BLaER1 (cell line): ENCODE data around the gene LSM7.

Experiments used
- H3K27ac ChIP-seq: shearing (Covaris generic); formaldehyde crosslinking; 2 replicates; pipeline ENCODE4 v1.8.1; 2022
- H3K27me3 ChIP-seq: shearing (Covaris generic); formaldehyde crosslinking; 2 replicates; pipeline ENCODE4 v1.8.1; 2022
- H3K36me3 ChIP-seq: shearing (Covaris generic); formaldehyde crosslinking; 2 replicates; pipeline ENCODE4 v1.8.1; 2022
- H3K4me1 ChIP-seq: shearing (Covaris generic); formaldehyde crosslinking; 2 replicates; pipeline ENCODE4 v1.8.1; 2022
- H3K4me2 ChIP-seq: shearing (Covaris generic); formaldehyde crosslinking; 2 replicates; pipeline ENCODE4 v1.8.1; 2022
- H3K4me3 ChIP-seq: shearing (Covaris generic); formaldehyde crosslinking; 2 replicates; pipeline ENCODE4 v1.8.1; 2022
- H3K9ac ChIP-seq: shearing (Covaris generic); formaldehyde crosslinking; 2 replicates; pipeline ENCODE4 v1.8.1; 2022
- H3K9me3 ChIP-seq: shearing (Covaris generic); formaldehyde crosslinking; 2 replicates; pipeline ENCODE4 v1.8.1; 2022
- H4K20me1 ChIP-seq: shearing (Covaris generic); formaldehyde crosslinking; 2 replicates; pipeline ENCODE4 v1.8.1; 2022
- Cebpa-rat ChIP-seq: shearing (Covaris generic); IDR thresholded peaks from 2 replicates; pipeline ENCODE4 v1.8.1; 2022

The LSM7 gene

DNA sequence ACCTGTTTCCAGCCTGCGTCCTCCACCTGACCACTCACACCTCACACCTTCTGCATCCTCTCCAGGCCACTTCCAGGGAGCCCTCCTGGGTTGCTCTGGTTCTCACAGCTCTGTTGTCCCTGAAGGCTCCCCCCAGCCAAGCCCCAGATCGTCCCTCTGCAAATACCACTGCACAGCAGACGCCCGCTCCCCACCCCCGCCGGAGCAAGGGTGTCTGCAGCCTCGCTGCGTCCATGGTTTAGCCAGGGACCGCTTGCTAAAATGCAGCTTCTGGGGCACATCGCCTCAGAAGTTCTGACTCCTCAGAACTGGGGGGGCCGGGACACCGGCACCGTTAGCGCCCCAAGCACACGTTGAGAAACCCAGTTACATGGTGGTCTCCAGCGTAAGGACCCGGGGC, 21.4 kb downstream of the LSM7 start:
- no peak for TF ChIP-seq Cebpa-rat
- Histone ChIP-seq H3K4me1 (peaks cover 90% of the 10 kb centered on the region), H3K36me3 (no peaks in the 10 kb centered on the region), H3K27me3 (peaks cover 84% of the 10 kb centered on the region), H4K20me1 (peaks cover 57% of the 10 kb centered on the region), H3K9me3 (no peaks in the 10 kb centered on the region), H3K27ac (no peak overlapping the region), H3K9ac (no peak overlapping the region), H3K4me3 (no peak overlapping the region), H3K4me2 (peak overlapping the region; percentile 81; the same call in 1 of the 2 replicates)

DNA sequence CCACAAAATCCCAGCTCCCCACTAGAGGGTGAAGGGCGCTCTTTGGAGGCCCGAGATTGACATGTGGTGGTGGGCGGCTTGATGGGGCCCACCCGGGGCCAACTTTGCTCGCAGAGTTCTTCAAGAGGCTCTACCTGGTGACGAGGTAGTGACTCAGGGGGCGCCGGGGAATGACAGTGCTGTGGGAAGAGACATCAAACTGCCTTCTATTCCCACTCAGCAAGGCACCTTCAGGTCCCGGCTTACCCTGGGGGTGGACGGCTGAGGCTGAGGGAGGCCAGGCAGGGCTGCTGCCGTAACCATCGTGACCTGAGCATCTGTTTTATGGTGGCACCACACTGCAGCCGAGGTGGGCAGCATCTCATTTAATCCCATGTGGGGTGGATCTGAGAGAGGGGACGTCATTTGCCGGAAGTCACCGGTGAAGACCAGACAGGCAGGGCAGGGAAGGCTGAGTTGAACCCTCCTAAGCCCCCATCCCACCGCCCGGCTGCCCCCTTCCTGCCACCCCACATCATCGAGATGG, 22.0 kb downstream of the LSM7 start:
- Histone ChIP-seq H3K36me3 (no peaks in the 10 kb centered on the region), H3K9ac (no peak overlapping the region), H3K27me3 (peaks cover 85% of the 10 kb centered on the region), H3K9me3 (no peaks in the 10 kb centered on the region), H4K20me1 (peaks cover 60% of the 10 kb centered on the region), H3K4me3 (no peak overlapping the region), H3K4me2 (peak overlapping the region; percentile 73; the same call in 1 of the 2 replicates), H3K4me1 (peaks cover 92% of the 10 kb centered on the region), H3K27ac (no peak overlapping the region)
- no peak for TF ChIP-seq Cebpa-rat

DNA sequence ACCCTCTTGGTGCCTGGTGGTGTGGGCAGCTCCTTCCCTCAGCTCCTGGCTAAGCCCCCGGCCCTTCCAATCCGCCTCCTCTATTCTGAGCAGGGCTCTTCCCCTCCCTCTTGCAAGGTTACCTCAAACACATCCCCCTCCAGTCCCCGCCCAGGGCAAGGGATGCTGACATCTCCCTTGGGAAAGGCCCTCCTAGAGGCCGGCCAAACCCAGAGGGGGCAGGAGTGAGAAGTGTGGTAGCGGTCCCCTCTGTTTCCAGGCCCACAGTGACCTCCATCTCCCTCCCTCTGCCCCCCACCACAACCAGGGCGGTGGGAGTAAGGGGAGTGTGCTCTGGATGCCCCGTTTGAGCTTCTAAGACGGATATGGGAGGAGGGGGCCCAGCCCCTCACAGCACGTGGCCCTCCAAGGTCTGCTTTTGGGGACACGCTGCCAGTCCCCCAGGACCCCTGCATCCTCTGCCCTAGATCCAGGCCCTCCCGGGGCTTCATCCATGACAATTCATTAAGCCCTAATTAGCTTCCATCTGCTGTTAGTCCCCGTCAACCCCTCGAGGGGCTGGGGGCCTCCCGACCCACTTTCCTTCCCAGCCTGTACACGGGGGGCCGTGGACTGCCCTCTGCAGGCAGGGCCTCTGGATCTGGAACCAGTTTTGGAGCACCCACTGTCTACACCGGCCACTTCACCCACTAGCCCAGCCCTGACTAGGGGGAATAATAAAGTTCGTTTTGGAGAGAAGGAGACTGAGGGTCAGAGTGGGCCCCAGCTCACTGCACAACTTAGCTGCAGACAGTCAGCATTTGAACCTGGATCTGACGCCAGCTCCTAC, 22.7 kb downstream of the LSM7 start:
- TF ChIP-seq Cebpa-rat, result no peak
- H3K4me1 ChIP-seq, result peaks cover 92% of the 10 kb centered on the region
- H3K4me3 ChIP-seq, result no peak overlapping the region
- no peaks in the 10 kb centered on the region for H3K9me3 ChIP-seq
- no peaks in the 10 kb centered on the region for H3K36me3 ChIP-seq
- H3K27me3 ChIP-seq, result peaks cover 85% of the 10 kb centered on the region
- peaks cover 67% of the 10 kb centered on the region for H4K20me1 ChIP-seq
- H3K4me2 ChIP-seq, result peak overlapping the region; percentile 73
- H3K9ac ChIP-seq, result no peak overlapping the region
- no peak overlapping the region for H3K27ac ChIP-seq

DNA sequence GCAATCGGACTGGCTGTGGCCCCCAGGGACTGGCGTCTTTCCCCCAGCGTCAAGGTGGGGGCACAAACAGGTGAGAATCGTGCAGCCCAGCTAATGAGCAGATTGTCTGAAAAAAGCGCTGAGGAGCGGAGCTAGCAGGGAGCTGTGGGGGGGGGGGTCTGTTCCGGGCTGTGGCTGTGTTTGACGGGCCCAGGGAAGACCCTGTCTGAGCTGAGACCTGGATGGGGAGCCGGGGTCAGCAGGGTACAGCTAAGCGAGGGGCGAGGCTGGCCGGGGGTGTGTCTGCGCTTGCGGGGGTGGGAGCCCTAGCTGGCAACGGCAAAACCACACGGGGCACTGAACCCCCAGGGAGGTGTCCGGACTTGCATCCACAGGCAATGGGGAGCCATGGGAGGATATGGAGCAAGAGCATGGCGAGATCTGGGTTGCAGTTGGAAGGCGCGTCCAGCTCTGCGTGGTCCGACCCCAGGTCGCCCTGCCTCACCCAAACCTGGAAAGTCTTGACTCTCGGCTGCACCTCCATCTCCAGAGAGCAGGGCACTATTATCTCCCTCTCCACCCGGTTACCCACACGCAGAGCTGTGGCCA, 25.1 kb downstream of the LSM7 start:
- H3K4me1 ChIP-seq, result peaks cover 93% of the 10 kb centered on the region
- H3K9me3 ChIP-seq, result no peaks in the 10 kb centered on the region
- no peak overlapping the region for H3K27ac ChIP-seq
- no peaks in the 10 kb centered on the region for H3K36me3 ChIP-seq
- peak overlapping the region; percentile 82 for H3K4me2 ChIP-seq
- no peak overlapping the region for H3K9ac ChIP-seq
- peak overlapping the region; percentile 16; the same call in 1 of the 2 replicates for H3K4me3 ChIP-seq
- H4K20me1 ChIP-seq, result peaks cover 85% of the 10 kb centered on the region
- no peak for TF ChIP-seq Cebpa-rat
- H3K27me3 ChIP-seq, result peaks cover 64% of the 10 kb centered on the region

- Histone ChIP-seq H3K27me3 (peaks cover 56% of the 10 kb centered on the region), H3K4me2 (peak overlapping the region; percentile 82), H3K36me3 (no peaks in the 10 kb centered on the region), H3K9ac (0 out of 2 replicates have a peak overlapping the region, but pooled peaks have one; percentile 29), H4K20me1 (peaks cover 90% of the 10 kb centered on the region), H3K9me3 (no peaks in the 10 kb centered on the region), H3K27ac (peak overlapping the region; percentile 27; the same call in 1 of the 2 replicates), H3K4me1 (peaks cover 94% of the 10 kb centered on the region), H3K4me3 (peak overlapping the region; percentile 16; the same call in 1 of the 2 replicates)
- TF ChIP-seq Cebpa-rat, result no peak
These were observed 25.8 kb downstream of the LSM7 start for GRCh38 chr19:2302319-2303210.

GRCh38 chr19:2300533-2300932, 27.9 kb downstream of the LSM7 start:
- H4K20me1 ChIP-seq, result peaks cover 81% of the 10 kb centered on the region
- H3K9ac ChIP-seq, result no peak overlapping the region
- H3K4me2 ChIP-seq, result peak overlapping the region; percentile 72
- H3K27me3 ChIP-seq, result peaks cover 36% of the 10 kb centered on the region
- peaks cover 9% of the 10 kb centered on the region for H3K36me3 ChIP-seq
- TF ChIP-seq Cebpa-rat, result no peak
- no peak overlapping the region; the same call in 1 of the 2 replicates for H3K4me3 ChIP-seq
- H3K4me1 ChIP-seq, result peaks cover 94% of the 10 kb centered on the region
- H3K27ac ChIP-seq, result peak overlapping the region; percentile 27; the same call in 1 of the 2 replicates
- no peaks in the 10 kb centered on the region for H3K9me3 ChIP-seq

DNA sequence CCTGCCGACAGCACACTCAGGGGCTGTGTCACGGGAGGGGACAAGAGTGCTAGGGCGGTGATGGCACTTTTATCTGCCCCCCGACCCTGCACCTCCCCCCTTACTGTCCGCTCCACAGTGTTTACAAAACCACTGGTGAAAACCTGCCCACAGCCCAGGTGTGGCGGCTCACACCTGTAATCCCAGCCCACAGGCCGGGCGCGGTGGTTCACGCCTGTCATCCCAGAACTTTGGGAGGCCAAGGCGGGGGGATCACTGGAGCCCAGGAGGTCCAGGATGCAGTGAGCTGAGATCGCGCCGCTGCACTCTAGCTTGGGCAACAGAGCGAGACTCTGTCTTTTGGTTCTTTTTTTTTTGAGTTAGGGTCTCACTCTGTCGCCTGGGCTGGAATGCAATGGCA, 32.2 kb downstream of the LSM7 start:
- peak overlapping the region; percentile 99 for H3K4me2 ChIP-seq

GRCh38 chr19:2294687-2295335, 33.6 kb downstream of the LSM7 start:
- Histone ChIP-seq H3K4me1 (peaks cover 96% of the 10 kb centered on the region), H3K9ac (no peak overlapping the region), H3K36me3 (peaks cover 26% of the 10 kb centered on the region), H3K27me3 (no peaks in the 10 kb centered on the region; the same call in 1 of the 2 replicates), H3K4me2 (peak overlapping the region; percentile 99), H4K20me1 (peaks cover 79% of the 10 kb centered on the region), H3K27ac (peak overlapping the region; percentile 78), H3K9me3 (no peaks in the 10 kb centered on the region), H3K4me3 (peak overlapping the region; percentile 59)
- TF ChIP-seq Cebpa-rat, result no peak

More for the DNA sequence above, 32.2 kb downstream of the LSM7 start:
- Histone ChIP-seq H3K36me3 (peaks cover 26% of the 10 kb centered on the region), H3K4me3 (no peak overlapping the region), H4K20me1 (peaks cover 85% of the 10 kb centered on the region), H3K27me3 (no peaks in the 10 kb centered on the region; the same call in 1 of the 2 replicates), H3K4me1 (peaks cover 97% of the 10 kb centered on the region), H3K27ac (0 out of 2 replicates have a peak overlapping the region, but pooled peaks have one; percentile 78), H3K9ac (no peak overlapping the region), H3K9me3 (no peaks in the 10 kb centered on the region)
- no peak for TF ChIP-seq Cebpa-rat
